Hypothalamus (tissue), 51 donors: ENCODE results near the gene OR51M1.

ENCODE experiments used
- DNase-seq, 51 donors: peaks; one replicate each; lab custom pipeline; 2025; lab: John Stamatoyannopoulos, UW

Gene OR51M1

GRCh38 chr11:5384335-5384734 is 723 bp downstream of the OR51M1 start:
- DNase-seq: no peak

GRCh38 chr11:5390210-5390609 is 6.6 kb downstream of the OR51M1 start:
- no peak for DNase-seq

- no peak for DNase-seq
These were observed 10.5 kb downstream of the OR51M1 start for GRCh38 chr11:5394091-5394490.

- DNase-seq: no peak
These were observed 15.3 kb downstream of the OR51M1 start for GRCh38 chr11:5398936-5399335.

- no peak for DNase-seq
These were observed 21.6 kb downstream of the OR51M1 start for GRCh38 chr11:5405173-5405572.

GRCh38 chr11:5420993-5421392 is 37.4 kb downstream of the OR51M1 start:
- DNase-seq: no peak

- no peak for DNase-seq
These were observed 38.2 kb downstream of the OR51M1 start, which contains the start of gene OR51Q1 for GRCh38 chr11:5421811-5422210. Gene OR51Q1 (plus strand): TSS chr11:5422111. CDS start chr11:5422201, 90 bp downstream.

- no peak for DNase-seq
These were observed 39.5 kb downstream of the OR51M1 start for GRCh38 chr11:5423131-5423530.

- DNase-seq: no peak
These were observed 57.8 kb downstream of the OR51M1 start, which contains the start of gene OR51I1 for GRCh38 chr11:5441414-5441813. Gene OR51I1 (minus strand): TSS chr11:5441514. CDS start chr11:5441514, 0 bp downstream.
